PC-3 (cell line): Measurements from ENCODE around the gene SPRR1A. TPM values are rescaled to one million over a fixed set of nuclear protein-coding genes. Genes with fewer than 3 reads are reported as not detected.

Experiments
- ATAC-seq: fragments of 200-7000 bp; cut with Tn5 transposase; 2 replicates; pipeline ENCODE4 v1.9.1; 2020; ENCODE audit warnings: mild to moderate bottlenecking, moderate library complexity
- BruUV-seq: library from RNA; stranded (reverse); fragments of 400-500 nt; replicated peaks from 2 replicates; lab custom pipeline; 2021; lab: Mats Ljungman, UMichigan
- CTCF ChIA-PET: fragments of 300-600 bp; sonication (Branson Sonifier 250); formaldehyde crosslinking; loops from one replicate; lab custom pipeline; 2022; ENCODE audit warnings: antibody characterized with exemption; lab: Charles Lee
- POLR2A ChIA-PET: fragments of 300-600 bp; sonication (Branson Sonifier 250); formaldehyde crosslinking; loops from one replicate; lab custom pipeline; 2022; ENCODE audit warnings: antibody characterized with exemption; ENCODE audit not compliant: unreplicated experiment; lab: Charles Lee
- DNase-seq: peaks from one replicate; pipeline ENCODE4 v3.0.0-alpha.2; 2015
- H2AFZ ChIP-seq: fragments of 300-600 bp; sonication (generic); 2 replicates; pipeline ENCODE4 v1.6.0; 2016; ENCODE audit warnings: antibody characterized with exemption, low read length
- H3F3A ChIP-seq: fragments of 300-600 bp; sonication (generic); one replicate; pipeline ENCODE4 v1.6.0; 2017; ENCODE audit warnings: antibody characterized with exemption, low read length, control low read depth, mild to moderate bottlenecking; ENCODE audit not compliant: unreplicated experiment
- H3K27ac ChIP-seq: fragments of 300-600 bp; sonication (generic); 2 replicates; pipeline ENCODE4 v1.5.1; 2016; ENCODE audit warnings: mild to moderate bottlenecking, low read length
- H3K27me3 ChIP-seq: fragments of 300-600 bp; sonication (generic); 2 replicates; pipeline ENCODE4 v1.6.1; 2016; ENCODE audit warnings: low read length, mixed read lengths
- H3K36me3 ChIP-seq: fragments of 300-600 bp; sonication (generic); 2 replicates; pipeline ENCODE4 v1.6.1; 2016; ENCODE audit warnings: low read depth, mixed run types, low read length, mixed read lengths
- H3K4me1 ChIP-seq: fragments of 300-600 bp; sonication (generic); 2 replicates; pipeline ENCODE4 v1.5.1; 2016; ENCODE audit warnings: low read length; ENCODE audit not compliant: insufficient read depth
- H3K4me2 ChIP-seq: fragments of 300-600 bp; sonication (generic); 2 replicates; pipeline ENCODE4 v1.6.0; 2016; ENCODE audit warnings: low read length
- H3K4me3 ChIP-seq: fragments of 300-600 bp; sonication (generic); 2 replicates; pipeline ENCODE4 v1.5.1; 2016; ENCODE audit warnings: mild to moderate bottlenecking, low read length, mixed read lengths
- H3K79me2 ChIP-seq: fragments of 300-600 bp; sonication (generic); 2 replicates; pipeline ENCODE4 v1.6.1; 2017; ENCODE audit warnings: low read length, mixed read lengths
- H3K9ac ChIP-seq: fragments of 300-600 bp; sonication (generic); 2 replicates; pipeline ENCODE4 v1.6.0; 2016; ENCODE audit warnings: mild to moderate bottlenecking, low read length
- H3K9me2 ChIP-seq: fragments of 300-600 bp; sonication (generic); replicated peaks from 2 replicates; pipeline ENCODE4 v1.6.1; 2016; ENCODE audit warnings: mixed run types, low read length, mixed read lengths
- H3K9me3 ChIP-seq: fragments of 300-600 bp; sonication (generic); 2 replicates; pipeline ENCODE4 v1.6.1; 2016; ENCODE audit warnings: low read length, mixed read lengths
- H4K20me1 ChIP-seq: fragments of 300-600 bp; sonication (generic); 2 replicates; pipeline ENCODE4 v1.6.1; 2016; ENCODE audit warnings: low read length, mixed read lengths
- EZH2 ChIP-seq: fragments of 300-600 bp; sonication (generic); IDR thresholded peaks from one replicate; pipeline ENCODE4 v1.6.1; 2017; ENCODE audit warnings: antibody characterized with exemption, mild to moderate bottlenecking, low read length; ENCODE audit not compliant: unreplicated experiment
- EZH2phosphoT487 ChIP-seq: fragments of 300-600 bp; sonication (generic); IDR thresholded peaks from 2 replicates; pipeline ENCODE4 v1.6.1; 2018; ENCODE audit warnings: mild to moderate bottlenecking, antibody characterized with exemption, low read length, borderline replicate concordance
- intact Hi-C: fragments of 100-400 bp; cut with micrococcal nuclease; formaldehyde crosslinking; loops from 2 replicates; pipeline ENCODE4 v1.9.0; 2023
- total RNA-seq: library from RNA; depleted of rRNA; stranded (reverse); fragments of >200 nt; gene quantifications from 2 replicates; pipeline ENCODE4 v1.2.3, GENCODE V29; 2014
- TF ChIP-seq, protein P1 (sequence below): fragments of 300-600 bp; sonication (generic); conservative IDR thresholded peaks from 2 replicates; pipeline ENCODE4 v1.5.1; 2017; ENCODE audit warnings: antibody characterized with exemption, low read depth, mild to moderate bottlenecking, low read length

SPRR1A gene
- total RNA-seq, 1 experiment from 2014 or later = not detected

DNA sequence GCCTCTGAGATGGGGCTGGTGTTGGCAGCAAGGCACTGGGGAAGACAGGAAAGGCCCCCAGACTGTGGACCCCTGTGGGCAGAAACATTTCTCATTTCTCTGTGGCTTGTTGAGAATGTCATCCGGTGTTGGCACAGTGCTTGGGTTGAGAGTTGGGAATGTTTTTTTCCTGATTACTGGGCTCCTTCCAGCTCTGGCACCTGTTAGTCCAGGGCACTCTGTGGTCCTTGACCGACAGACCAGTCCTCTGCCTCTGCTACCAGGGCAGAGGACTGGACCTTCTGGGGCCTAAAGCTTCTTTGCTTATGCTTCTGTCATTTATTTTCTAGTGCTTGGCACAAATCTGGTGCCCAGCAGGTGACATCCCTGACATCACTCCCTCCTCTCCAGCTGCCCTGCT, 41.7 kb upstream of the SPRR1A start:
- H4K20me1 ChIP-seq = no peaks in the 10 kb centered on the region
- no peaks in the 10 kb centered on the region for H3K36me3 ChIP-seq
- POLR2A ChIA-PET = no interaction called here
- H2AFZ ChIP-seq = no peak overlapping the region
- no peaks in the 10 kb centered on the region for H3K79me2 ChIP-seq
- peaks cover 18% of the 10 kb centered on the region for H3K27me3 ChIP-seq
- no peak overlapping the region for H3K27ac ChIP-seq
- no peak overlapping the region for H3K4me3 ChIP-seq
- TF ChIP-seq, protein P1, sequence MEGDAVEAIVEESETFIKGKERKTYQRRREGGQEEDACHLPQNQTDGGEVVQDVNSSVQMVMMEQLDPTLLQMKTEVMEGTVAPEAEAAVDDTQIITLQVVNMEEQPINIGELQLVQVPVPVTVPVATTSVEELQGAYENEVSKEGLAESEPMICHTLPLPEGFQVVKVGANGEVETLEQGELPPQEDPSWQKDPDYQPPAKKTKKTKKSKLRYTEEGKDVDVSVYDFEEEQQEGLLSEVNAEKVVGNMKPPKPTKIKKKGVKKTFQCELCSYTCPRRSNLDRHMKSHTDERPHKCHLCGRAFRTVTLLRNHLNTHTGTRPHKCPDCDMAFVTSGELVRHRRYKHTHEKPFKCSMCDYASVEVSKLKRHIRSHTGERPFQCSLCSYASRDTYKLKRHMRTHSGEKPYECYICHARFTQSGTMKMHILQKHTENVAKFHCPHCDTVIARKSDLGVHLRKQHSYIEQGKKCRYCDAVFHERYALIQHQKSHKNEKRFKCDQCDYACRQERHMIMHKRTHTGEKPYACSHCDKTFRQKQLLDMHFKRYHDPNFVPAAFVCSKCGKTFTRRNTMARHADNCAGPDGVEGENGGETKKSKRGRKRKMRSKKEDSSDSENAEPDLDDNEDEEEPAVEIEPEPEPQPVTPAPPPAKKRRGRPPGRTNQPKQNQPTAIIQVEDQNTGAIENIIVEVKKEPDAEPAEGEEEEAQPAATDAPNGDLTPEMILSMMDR = no peak
- no peak for TF ChIP-seq EZH2
- no peak for TF ChIP-seq EZH2phosphoT487
- no TSS peak for BruUV-seq
- no peak overlapping the region for H3K9ac ChIP-seq
- H3K4me1 ChIP-seq = no peaks in the 10 kb centered on the region
- no peak overlapping the region for H3K4me2 ChIP-seq
- intact Hi-C loops = no loop called here
- H3K9me3 ChIP-seq = no peaks in the 10 kb centered on the region
- no peak for DNase-seq
- no peak for ATAC-seq
- no peaks in the 10 kb centered on the region for H3K9me2 ChIP-seq
- H3F3A ChIP-seq = no peaks in the 10 kb centered on the region
- CTCF ChIA-PET = no interaction called here

DNA sequence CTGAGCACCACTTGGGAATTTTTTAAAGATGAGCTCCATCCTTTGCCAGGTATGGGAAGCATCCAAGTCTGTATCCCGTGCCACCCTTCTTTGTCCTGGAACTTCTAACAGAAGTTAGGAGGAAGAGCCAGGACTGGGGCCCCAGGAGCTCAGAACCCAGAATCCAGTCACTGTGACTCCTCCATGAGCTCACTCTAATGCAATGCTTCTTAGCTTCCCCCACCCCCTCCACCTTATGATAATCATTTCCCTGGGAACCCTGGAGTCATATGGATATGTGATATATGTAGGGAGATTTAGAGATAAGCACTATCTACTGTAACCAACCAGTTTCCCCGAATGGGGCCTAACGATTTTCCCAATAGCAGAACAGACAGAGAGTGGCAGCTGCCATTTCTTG, 37.6 kb upstream of the SPRR1A start:
- no peak overlapping the region for H3K4me2 ChIP-seq
- H3K9me3 ChIP-seq = no peaks in the 10 kb centered on the region
- H3K27me3 ChIP-seq = peaks cover 48% of the 10 kb centered on the region
- BruUV-seq = no TSS peak
- CTCF ChIA-PET = no interaction called here
- intact Hi-C loops = no loop called here
- no peak overlapping the region for H3K27ac ChIP-seq
- no peak overlapping the region for H3K9ac ChIP-seq
- TF ChIP-seq EZH2phosphoT487 (no peak), EZH2 (no peak)
- TF ChIP-seq, protein P1 = no peak
- H3F3A ChIP-seq = no peaks in the 10 kb centered on the region
- no peaks in the 10 kb centered on the region for H3K79me2 ChIP-seq
- POLR2A ChIA-PET = no interaction called here
- no peaks in the 10 kb centered on the region for H3K9me2 ChIP-seq
- no peak overlapping the region for H2AFZ ChIP-seq
- no peaks in the 10 kb centered on the region for H3K4me1 ChIP-seq
- no peaks in the 10 kb centered on the region for H3K36me3 ChIP-seq
- ATAC-seq (no peak), DNase-seq (no peak)
- H4K20me1 ChIP-seq = no peaks in the 10 kb centered on the region
- no peak overlapping the region for H3K4me3 ChIP-seq

DNA sequence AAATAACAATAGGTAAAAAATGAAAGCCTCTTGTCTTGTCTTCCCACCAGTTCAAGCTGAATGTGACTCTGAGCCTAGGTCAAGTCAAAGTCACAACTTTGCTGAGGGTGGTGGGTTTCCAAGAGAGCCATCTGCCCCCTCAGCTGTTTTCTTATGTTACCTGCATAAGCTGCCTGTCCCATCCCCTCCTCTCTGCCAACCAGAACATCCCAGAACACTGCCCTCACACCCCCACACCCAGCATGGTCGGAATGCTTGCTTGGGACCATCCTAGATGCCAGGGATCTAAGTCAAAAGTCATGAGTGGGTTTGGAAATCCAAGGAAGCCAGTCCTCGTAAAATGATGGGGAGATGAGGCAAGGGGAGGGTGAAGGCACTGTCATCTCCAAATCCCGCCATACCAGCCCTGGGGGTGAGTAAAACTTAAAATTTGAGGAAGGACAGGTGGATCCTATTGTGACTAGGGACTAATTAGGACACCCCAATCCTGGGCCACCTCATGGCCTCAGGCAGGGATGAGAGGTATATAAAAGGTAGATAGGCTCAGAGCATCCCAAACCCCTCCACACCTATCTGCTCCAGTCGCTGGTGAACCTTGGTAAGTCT, 37.1 kb upstream of the SPRR1A start, which contains the start of gene SPRR5:
Gene SPRR5, plus strand, starts transcription at position 556 of the 606 bp plus-strand sequence. CDS start 1,349 bp downstream, outside the sequence.
- H3K79me2 ChIP-seq = no peaks in the 10 kb centered on the region
- H3K27me3 ChIP-seq = peaks cover 52% of the 10 kb centered on the region
- no peaks in the 10 kb centered on the region for H4K20me1 ChIP-seq
- no peak for ATAC-seq
- no peak within 1 kb of the TSS for H3K27ac ChIP-seq
- no peak within 1 kb of the TSS for H3K4me3 ChIP-seq
- H3K4me2 ChIP-seq = no peak within 1 kb of the TSS
- ChIA-PET CTCF (no interaction called here), POLR2A (no interaction called here)
- H3F3A ChIP-seq = no peaks in the 10 kb centered on the region
- TF ChIP-seq, protein P1 = no peak
- TF ChIP-seq EZH2 (no peak), EZH2phosphoT487 (no peak)
- H2AFZ ChIP-seq = no peak within 1 kb of the TSS
- no peaks in the 10 kb centered on the region for H3K36me3 ChIP-seq
- no peaks in the 10 kb centered on the region for H3K9me3 ChIP-seq
- intact Hi-C loops = no loop called here
- BruUV-seq = no TSS peak
- H3K9ac ChIP-seq = no peak within 1 kb of the TSS
- no peaks in the 10 kb centered on the region for H3K4me1 ChIP-seq
- no peaks in the 10 kb centered on the region for H3K9me2 ChIP-seq
- DNase-seq = no peak
